Memory B cell (primary cell): ENCODE results near the gene LGMN.
A peak's percentile ranks its signal among the peaks of the same experiment; 100 is the strongest.

Experiments used
- ATAC-seq: fragments of 150-1000 bp; cut with Tn5 transposase; 2 replicates; pipeline ENCODE4 v1.10.0; 2021; ENCODE audit warnings: low read depth, mild to moderate bottlenecking, moderate library complexity
- DNase-seq, 2 donors: peaks; one replicate each; pipeline ENCODE4 v3.0.0; 2022; ENCODE audit warnings: low spot score in 2 of 2
- H3K27ac Mint-ChIP-seq: one replicate; pipeline ENCODE4 v1.8.0; 2022; ENCODE audit warnings: mild to moderate bottlenecking, moderate library complexity, mixed read lengths
- H3K27me3 Mint-ChIP-seq: one replicate; pipeline ENCODE4 v1.8.0; 2022; ENCODE audit warnings: mixed read lengths
- H3K36me3 Mint-ChIP-seq: one replicate; pipeline ENCODE4 v1.8.0; 2022; ENCODE audit warnings: mild to moderate bottlenecking, mixed read lengths
- H3K4me1 Mint-ChIP-seq: one replicate; pipeline ENCODE4 v1.8.0; 2022; ENCODE audit warnings: mixed read lengths
- H3K4me3 Mint-ChIP-seq: one replicate; pipeline ENCODE4 v1.8.0; 2022; ENCODE audit warnings: mild to moderate bottlenecking, moderate library complexity, mixed read lengths
- H3K9me3 Mint-ChIP-seq: one replicate; pipeline ENCODE4 v1.8.0; 2022; ENCODE audit warnings: mixed read lengths

Gene LGMN

GRCh38 chr14:92658684-92659083 is 89.7 kb downstream of the LGMN start:
- ATAC-seq (no peak), DNase-seq (no peak)
- H3K27me3 Mint-ChIP-seq = no peaks in the 10 kb centered on the region
- H3K9me3 Mint-ChIP-seq = no peaks in the 10 kb centered on the region
- H3K4me1 Mint-ChIP-seq = peaks cover 65% of the 10 kb centered on the region
- peaks cover 58% of the 10 kb centered on the region for H3K36me3 Mint-ChIP-seq
- H3K27ac Mint-ChIP-seq = peak overlapping the region; percentile 82
- H3K4me3 Mint-ChIP-seq = peak overlapping the region; percentile 22

- Mint-ChIP-seq H3K36me3 (peaks cover 59% of the 10 kb centered on the region), H3K27ac (peak overlapping the region; percentile 82), H3K9me3 (no peaks in the 10 kb centered on the region), H3K4me1 (peaks cover 69% of the 10 kb centered on the region), H3K27me3 (no peaks in the 10 kb centered on the region), H3K4me3 (peak overlapping the region; percentile 30)
- ATAC-seq (no peak), DNase-seq (no peak)
Observed at GRCh38 chr14:92658160-92658559, 90.3 kb downstream of the LGMN start.

- Mint-ChIP-seq H3K36me3 (peaks cover 57% of the 10 kb centered on the region), H3K4me3 (peak overlapping the region; percentile 30), H3K4me1 (peaks cover 69% of the 10 kb centered on the region)
Observed at GRCh38 chr14:92657457-92658142, 90.8 kb downstream of the LGMN start.

GRCh38 chr14:92656306-92657081 is 91.9 kb downstream of the LGMN start:
- H3K9me3 Mint-ChIP-seq = no peaks in the 10 kb centered on the region
- DNase-seq (no peak), ATAC-seq (no peak)
- peak overlapping the region; percentile 60 for H3K4me3 Mint-ChIP-seq
- peaks cover 61% of the 10 kb centered on the region for H3K4me1 Mint-ChIP-seq
- peaks cover 49% of the 10 kb centered on the region for H3K36me3 Mint-ChIP-seq
- H3K27me3 Mint-ChIP-seq = no peaks in the 10 kb centered on the region
- peak overlapping the region; percentile 91 for H3K27ac Mint-ChIP-seq

More at GRCh38 chr14:92657457-92658142, 90.8 kb downstream of the LGMN start:
- DNase-seq = no peak
- Mint-ChIP-seq H3K27ac (peak overlapping the region; percentile 82), H3K9me3 (no peaks in the 10 kb centered on the region), H3K27me3 (no peaks in the 10 kb centered on the region)
- no peak for ATAC-seq

GRCh38 chr14:92655419-92656201 is 92.8 kb downstream of the LGMN start:
- Mint-ChIP-seq H3K4me1 (peaks cover 65% of the 10 kb centered on the region), H3K9me3 (no peaks in the 10 kb centered on the region), H3K27me3 (no peaks in the 10 kb centered on the region), H3K36me3 (peaks cover 46% of the 10 kb centered on the region), H3K4me3 (peak overlapping the region; percentile 60), H3K27ac (peak overlapping the region; percentile 91)
- DNase-seq (no peak), ATAC-seq (no peak)

GRCh38 chr14:92654239-92654901 is 94.1 kb downstream of the LGMN start:
- Mint-ChIP-seq H3K36me3 (peaks cover 36% of the 10 kb centered on the region), H3K27ac (peak overlapping the region; percentile 91), H3K27me3 (no peaks in the 10 kb centered on the region), H3K4me3 (peak overlapping the region; percentile 96), H3K9me3 (no peaks in the 10 kb centered on the region), H3K4me1 (peaks cover 60% of the 10 kb centered on the region)
- ATAC-seq (no peak), DNase-seq (no peak)
